ENCODE results near the gene MYBBP1A. TPM values are rescaled to one million over a fixed set of nuclear protein-coding genes. Genes with fewer than 3 reads are reported as not detected.
A peak's percentile ranks its signal among the peaks of the same experiment; 100 is the strongest.

MYBBP1A gene
- total RNA-seq, 2 donors from 2014 or later: 21.4 to 58.7 TPM

- peaks cover 3% of the 10 kb centered on the region for H3K4me1 ChIP-seq
- H3K27ac ChIP-seq: no peak overlapping the region
- peaks cover 37% of the 10 kb centered on the region for H3K27me3 ChIP-seq
- no peak for DNase-seq
- H3K9me3 ChIP-seq: no peaks in the 10 kb centered on the region
- H3K9ac ChIP-seq (ENCODE audit: low read depth in 2 of 2, low read length in 2 of 2): no peak overlapping the region
- no peak for TF ChIP-seq CTCF (IDR thresholded peaks at IDR 0.05)
- no peaks in the 10 kb centered on the region for H3K36me3 ChIP-seq
- no peak overlapping the region for H3K4me3 ChIP-seq
- intact Hi-C loops (cut with DNase I): no loop called here
Observed at GRCh38 chr17:4586043-4586442, 30.9 kb upstream of the MYBBP1A start.

- Histone ChIP-seq H3K4me3 (no peak overlapping the region), H3K27me3 (peaks cover 37% of the 10 kb centered on the region), H3K36me3 (no peaks in the 10 kb centered on the region), H3K27ac (no peak overlapping the region), H3K9ac (ENCODE audit: low read depth in 2 of 2, low read length in 2 of 2) (no peak overlapping the region), H3K9me3 (no peaks in the 10 kb centered on the region), H3K4me1 (peaks cover 3% of the 10 kb centered on the region)
- DNase-seq: no peak
- intact Hi-C loops (cut with DNase I): no loop called here
- TF ChIP-seq CTCF (IDR thresholded peaks at IDR 0.05): no peak
Observed at GRCh38 chr17:4585638-4585994, 30.4 kb upstream of the MYBBP1A start.

GRCh38 chr17:4584917-4585637 lies 29.9 kb upstream of the MYBBP1A start:
- Histone ChIP-seq H3K27me3 (peaks cover 37% of the 10 kb centered on the region), H3K4me3 (peak overlapping the region; percentile 42), H3K9ac (ENCODE audit: low read depth in 2 of 2, low read length in 2 of 2) (no peak overlapping the region), H3K9me3 (no peaks in the 10 kb centered on the region), H3K4me1 (peaks cover 3% of the 10 kb centered on the region), H3K36me3 (no peaks in the 10 kb centered on the region), H3K27ac (no peak overlapping the region)
- TF ChIP-seq CTCF (IDR thresholded peaks at IDR 0.05): no peak
- DNase-seq: no peak
- intact Hi-C loops (cut with DNase I): no loop called here

GRCh38 chr17:4584101-4584916 lies 29.1 kb upstream of the MYBBP1A start, which contains the start of gene SMTNL2:
SMTNL2 (plus strand) TSS chr17:4584529; CDS start chr17:4584606, 77 bp downstream.
- Histone ChIP-seq H3K4me3 (peak within 1 kb of the TSS; percentile 42), H3K9me3 (no peaks in the 10 kb centered on the region), H3K27me3 (peaks cover 37% of the 10 kb centered on the region), H3K36me3 (no peaks in the 10 kb centered on the region), H3K4me1 (peaks cover 3% of the 10 kb centered on the region), H3K27ac (no peak within 1 kb of the TSS), H3K9ac (ENCODE audit: low read depth in 2 of 2, low read length in 2 of 2) (peak within 1 kb of the TSS in 1 of 2 donors; percentile 35)
- DNase-seq: peak; percentile 35
- no peak for TF ChIP-seq CTCF (IDR thresholded peaks at IDR 0.05)
- intact Hi-C loops (cut with DNase I): no loop called here

GRCh38 chr17:4583782-4584100 lies 28.6 kb upstream of the MYBBP1A start:
- H3K4me1 ChIP-seq: peaks cover 3% of the 10 kb centered on the region
- no peaks in the 10 kb centered on the region for H3K36me3 ChIP-seq
- peaks cover 37% of the 10 kb centered on the region for H3K27me3 ChIP-seq
- intact Hi-C loops (cut with DNase I): no loop called here
- H3K9me3 ChIP-seq: no peaks in the 10 kb centered on the region
- DNase-seq: no peak
- no peak for TF ChIP-seq CTCF (IDR thresholded peaks at IDR 0.05)
- no peak overlapping the region for H3K27ac ChIP-seq
- peak overlapping the region; percentile 42 for H3K4me3 ChIP-seq
- peak overlapping the region in 1 of 2 donors; percentile 35 for H3K9ac ChIP-seq (ENCODE audit: low read depth in 2 of 2, low read length in 2 of 2)

Data from colonic mucosa (tissue), 4 donors.